HG02763 (cell line): ENCODE measurements around the gene JUP.

Source experiments
- ATAC-seq: cut with Tn5 transposase; IDR thresholded peaks from one replicate; pipeline ENCODE4 v1.9.1; 2021; ENCODE audit warnings: mild to moderate bottlenecking, moderate library complexity; ENCODE audit not compliant: unreplicated experiment

The JUP gene

GRCh38 chr17:41724476-41725050 lies 61.9 kb downstream of the JUP start:
- no peak for ATAC-seq

DNA sequence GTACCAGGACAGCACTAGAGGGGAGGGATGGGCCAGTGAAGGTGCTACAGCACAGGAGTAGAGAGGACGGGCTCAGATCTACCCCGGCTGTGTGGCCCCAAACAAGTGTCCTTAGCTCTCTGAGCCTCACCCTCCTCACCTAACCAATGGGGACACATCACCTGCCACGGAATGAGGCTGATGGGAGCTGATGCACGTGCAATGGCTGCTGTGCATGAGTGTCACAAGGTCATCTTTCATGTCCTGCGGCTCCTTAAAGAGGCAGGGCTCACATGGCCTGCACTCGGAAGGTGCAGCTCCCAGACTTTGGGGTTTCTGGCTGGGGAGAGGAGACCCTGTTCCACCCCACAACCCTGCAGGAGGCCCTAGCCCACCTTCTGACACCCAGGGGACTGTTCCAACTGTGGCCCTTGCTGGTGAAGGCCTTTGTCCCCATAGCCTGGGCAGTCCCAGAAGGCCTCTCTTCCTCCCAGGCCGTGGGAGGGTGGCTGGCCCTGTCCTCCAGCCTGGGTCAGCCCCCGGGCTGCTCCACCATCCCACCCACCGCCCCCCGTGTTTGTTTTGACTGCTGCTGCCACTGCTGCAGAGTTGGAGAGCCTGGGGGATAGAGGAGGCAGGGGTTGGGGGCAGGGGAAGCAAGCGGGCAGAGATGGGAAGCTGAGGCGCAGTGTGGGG lies 62.6 kb downstream of the JUP start:
- ATAC-seq, result no peak

GRCh38 chr17:41722231-41722630 lies 64.3 kb downstream of the JUP start:
- no peak for ATAC-seq

- ATAC-seq, result no peak
Measured at GRCh38 chr17:41718287-41718645, 68.2 kb downstream of the JUP start.

DNA sequence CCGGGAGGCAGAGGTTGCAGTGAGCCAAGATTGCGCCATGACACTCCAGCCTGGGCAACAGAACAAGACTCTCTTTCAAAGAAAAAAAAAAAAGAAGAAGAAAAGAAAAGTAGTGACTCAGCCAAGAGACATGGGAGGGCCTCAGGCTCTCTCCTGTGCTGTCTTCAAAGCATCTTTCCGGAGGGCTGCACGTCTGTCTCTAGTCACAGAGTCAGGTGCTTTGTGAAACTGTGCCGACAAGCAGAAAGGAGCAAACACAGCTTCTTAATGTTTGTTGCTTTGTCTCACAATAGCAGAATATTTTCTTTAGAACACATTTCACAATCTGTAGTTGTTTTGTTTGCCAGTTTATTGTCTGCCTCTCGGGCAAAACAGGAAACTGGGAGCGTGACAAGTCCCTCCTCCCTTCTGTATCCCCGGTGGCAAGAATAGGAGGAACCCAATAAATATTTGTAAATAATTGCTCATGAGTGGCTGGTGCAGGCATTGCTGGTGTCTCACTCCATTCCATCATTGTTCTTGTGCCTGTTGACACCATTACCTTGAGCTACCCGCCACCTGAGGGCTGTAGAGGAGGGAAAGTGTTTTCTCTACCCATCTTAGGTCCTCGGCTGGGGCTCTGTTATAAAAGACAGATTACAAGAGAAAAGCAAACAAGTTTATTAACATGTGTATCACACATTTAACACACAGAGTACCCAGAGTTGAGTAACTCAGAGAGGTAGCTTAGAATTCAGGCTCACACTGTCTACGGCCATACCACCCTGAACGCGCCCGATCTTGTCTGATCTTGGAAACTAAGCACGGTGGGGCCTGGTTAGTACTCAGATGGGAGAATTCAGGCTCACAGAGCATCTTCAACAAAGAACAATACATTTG lies 68.9 kb downstream of the JUP start:
- no peak for ATAC-seq

GRCh38 chr17:41711669-41712400 lies 74.7 kb downstream of the JUP start, which contains the start of gene GAST:
Gene GAST (plus strand): TSS chr17:41712331. CDS start chr17:41715437, 3,106 bp downstream.
- no peak for ATAC-seq

DNA sequence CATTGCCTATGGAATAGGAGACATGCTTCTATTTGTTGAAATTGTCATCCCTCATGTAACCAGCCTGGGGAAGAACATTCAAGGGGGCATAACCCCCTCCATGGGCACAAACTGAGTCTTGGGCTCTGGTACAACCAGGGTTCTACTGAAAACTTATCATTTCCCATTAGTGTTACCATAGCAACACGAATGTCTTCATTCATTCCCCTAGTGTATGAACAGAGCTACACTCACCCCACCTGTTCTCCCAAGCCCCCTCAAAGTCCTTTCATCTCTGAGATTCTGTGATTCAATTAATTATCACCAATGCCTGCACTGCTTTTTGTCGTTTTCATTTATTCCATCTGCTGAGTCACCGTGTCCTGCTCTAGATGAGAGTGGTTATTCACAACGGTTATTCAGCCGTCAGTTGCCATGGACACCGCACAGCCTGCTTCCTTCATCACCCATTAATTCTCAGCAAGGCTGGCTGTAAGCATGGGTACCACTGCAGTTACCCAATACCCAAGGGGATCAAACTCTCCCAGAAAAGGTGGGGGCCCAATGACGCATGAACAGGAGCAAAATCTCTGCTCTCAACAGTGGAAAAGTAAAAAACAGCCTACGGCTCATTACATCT lies 75.9 kb downstream of the JUP start:
- ATAC-seq, result no peak

GRCh38 chr17:41707803-41708669 lies 78.5 kb downstream of the JUP start:
- no peak for ATAC-seq

- no peak for ATAC-seq
Measured at GRCh38 chr17:41705271-41705991, 81.1 kb downstream of the JUP start.
